Kidney (tissue), 14 donors: ENCODE results near the gene TMEM229B. TPM values are rescaled to one million over a fixed set of nuclear protein-coding genes. Genes with fewer than 3 reads are reported as not detected.

ENCODE experiments used
- DNase-seq, 5 donors: peaks; one replicate each; pipeline ENCODE4 v3.0.0-alpha.2; 2013 to 2020
- FAIRE-seq: peaks from 2 replicates; lab custom pipeline; 2012; peaks lifted over from hg19 to GRCh38; lab: Jason Lieb, UNC
- H3K27ac ChIP-seq, 2 donors: one replicate each; pipeline ENCODE4 v1.7.0; 2013; ENCODE audit warnings: low read depth in 2 of 2, low read length in 2 of 2, inconsistent platforms in 1 of 2
- H3K27me3 ChIP-seq: one replicate; pipeline ENCODE4 v1.7.1; 2013; ENCODE audit warnings: low read length, inconsistent platforms; ENCODE audit not compliant: control insufficient read depth, insufficient read depth
- H3K36me3 ChIP-seq, 3 donors: one replicate each; pipeline versions ENCODE4 v1.7.0 to v1.7.1; 2013; ENCODE audit warnings: low read length in 3 of 3, control low read depth in 1 of 3, inconsistent platforms in 1 of 3; ENCODE audit not compliant: insufficient read depth in 3 of 3, control insufficient read depth in 2 of 3
- H3K4me1 ChIP-seq, 3 donors: one replicate each; pipeline versions ENCODE4 v1.7.0 to v1.7.1; 2013; ENCODE audit warnings: low read length in 3 of 3, inconsistent platforms in 1 of 3, low read depth in 1 of 3; ENCODE audit not compliant: control insufficient read depth in 2 of 3, insufficient read depth in 2 of 3
- H3K4me3 ChIP-seq, 3 donors: one replicate each; pipeline versions ENCODE4 v1.7.0 to v1.8.1; 2013; ENCODE audit warnings: low read length in 3 of 3, control low read depth in 1 of 3, inconsistent platforms in 1 of 3
- H3K9ac ChIP-seq, 3 donors: one replicate each; pipeline versions ENCODE4 v1.7.0 to v1.7.1; 2013; ENCODE audit warnings: low read length in 3 of 3, control low read depth in 1 of 3, inconsistent platforms in 1 of 3
- H3K9me3 ChIP-seq, 3 donors: one replicate each; pipeline versions ENCODE4 v1.7.0 to v1.7.1; 2013; ENCODE audit warnings: low read length in 3 of 3, control low read depth in 1 of 3, inconsistent platforms in 1 of 3; ENCODE audit not compliant: control insufficient read depth in 2 of 3, insufficient read depth in 1 of 3
- intact Hi-C: fragments of 100-400 bp; cut with DNase I; formaldehyde crosslinking; loops from one replicate; pipeline ENCODE4 v1.11.1; 2022
- polyA plus RNA-seq: library from polyadenylated mRNA; stranded (reverse); fragments of 350-450 nt; fragmentation: Illumina TruSeq; extraction: RNeasy Lipid Tissue Mini Kit (QIAGEN cat#74804); gene quantifications from one replicate; pipeline ENCODE4 v1.2.3, GENCODE V29; 2014; ENCODE audit warnings: low read depth, low replicate concordance; ENCODE audit not compliant: insufficient read depth
- total RNA-seq: library from RNA; stranded (reverse); fragmentation: NEBNext Ultra II Directional; extraction: Animal tissue kit (Norgen Biotek cat#: 25700); gene quantifications from one replicate; pipeline ENCODE4 v1.2.1, GENCODE V29; 2021
- TF ChIP-seq, protein P1 (sequence below): IDR thresholded peaks from 3 replicates; pipeline ENCODE4 v1.5.1; 2012; ENCODE audit warnings: mild to moderate bottlenecking, moderate library complexity, borderline replicate concordance; ENCODE audit not compliant: insufficient read depth; ENCODE audit errors: extremely low read depth
- donor health status: control.
- donor health status: control.
- donor health status: control.
- donor health status: control.
- donor health status: control.
- donor health status: DM: yes; HTN: yes; CAD: no.
- donor health status: Normal renal cell carcinoma (clear cell type).

Gene TMEM229B
- total and polyA plus RNA-seq, 2 donors from 2014 or later, result 3.1 to 7.8 TPM

DNA sequence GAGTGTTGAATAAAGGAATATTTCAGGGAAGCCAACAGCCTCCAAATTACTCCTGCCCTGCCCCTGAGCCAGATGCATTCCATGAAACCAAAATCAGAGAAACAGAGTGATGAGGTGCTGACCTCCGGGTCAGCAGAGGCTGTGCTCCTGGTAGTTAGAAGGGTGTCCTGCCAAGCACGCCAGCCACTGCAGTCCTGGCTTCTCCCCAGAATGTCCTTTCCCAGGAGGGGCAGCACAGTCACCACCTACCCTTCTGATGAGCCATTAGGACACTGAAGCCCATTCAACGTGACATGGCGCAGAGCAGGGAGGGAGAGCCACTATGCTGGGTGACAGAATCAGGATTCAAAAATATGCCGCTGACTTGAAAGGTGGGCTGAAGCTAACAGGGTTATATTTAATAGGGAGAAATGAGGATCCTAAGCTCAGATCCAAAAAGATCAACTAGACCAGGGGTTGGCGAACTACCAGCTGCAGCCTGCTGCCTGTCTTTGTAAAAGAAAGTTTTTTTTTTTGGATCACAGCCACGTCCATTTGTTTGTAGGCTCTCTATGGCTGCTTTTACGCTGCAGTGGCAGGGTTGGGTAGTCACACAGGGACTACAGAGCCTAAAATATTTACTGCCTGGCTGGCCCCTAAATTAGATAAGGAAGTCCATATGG lies 42.0 kb downstream of the TMEM229B start:
- H3K4me3 ChIP-seq, result no peak overlapping the region
- intact Hi-C loops, result no loop called here
- no peak overlapping the region for H3K9ac ChIP-seq
- no peaks in the 10 kb centered on the region for H3K4me1 ChIP-seq
- DNase-seq, result no peak
- TF ChIP-seq, protein P1, sequence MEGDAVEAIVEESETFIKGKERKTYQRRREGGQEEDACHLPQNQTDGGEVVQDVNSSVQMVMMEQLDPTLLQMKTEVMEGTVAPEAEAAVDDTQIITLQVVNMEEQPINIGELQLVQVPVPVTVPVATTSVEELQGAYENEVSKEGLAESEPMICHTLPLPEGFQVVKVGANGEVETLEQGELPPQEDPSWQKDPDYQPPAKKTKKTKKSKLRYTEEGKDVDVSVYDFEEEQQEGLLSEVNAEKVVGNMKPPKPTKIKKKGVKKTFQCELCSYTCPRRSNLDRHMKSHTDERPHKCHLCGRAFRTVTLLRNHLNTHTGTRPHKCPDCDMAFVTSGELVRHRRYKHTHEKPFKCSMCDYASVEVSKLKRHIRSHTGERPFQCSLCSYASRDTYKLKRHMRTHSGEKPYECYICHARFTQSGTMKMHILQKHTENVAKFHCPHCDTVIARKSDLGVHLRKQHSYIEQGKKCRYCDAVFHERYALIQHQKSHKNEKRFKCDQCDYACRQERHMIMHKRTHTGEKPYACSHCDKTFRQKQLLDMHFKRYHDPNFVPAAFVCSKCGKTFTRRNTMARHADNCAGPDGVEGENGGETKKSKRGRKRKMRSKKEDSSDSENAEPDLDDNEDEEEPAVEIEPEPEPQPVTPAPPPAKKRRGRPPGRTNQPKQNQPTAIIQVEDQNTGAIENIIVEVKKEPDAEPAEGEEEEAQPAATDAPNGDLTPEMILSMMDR, result no peak
- H3K9me3 ChIP-seq, result no peaks in the 10 kb centered on the region
- no peaks in the 10 kb centered on the region for H3K27me3 ChIP-seq
- FAIRE-seq, result no peak
- no peak overlapping the region for H3K27ac ChIP-seq
- no peaks in the 10 kb centered on the region for H3K36me3 ChIP-seq

DNA sequence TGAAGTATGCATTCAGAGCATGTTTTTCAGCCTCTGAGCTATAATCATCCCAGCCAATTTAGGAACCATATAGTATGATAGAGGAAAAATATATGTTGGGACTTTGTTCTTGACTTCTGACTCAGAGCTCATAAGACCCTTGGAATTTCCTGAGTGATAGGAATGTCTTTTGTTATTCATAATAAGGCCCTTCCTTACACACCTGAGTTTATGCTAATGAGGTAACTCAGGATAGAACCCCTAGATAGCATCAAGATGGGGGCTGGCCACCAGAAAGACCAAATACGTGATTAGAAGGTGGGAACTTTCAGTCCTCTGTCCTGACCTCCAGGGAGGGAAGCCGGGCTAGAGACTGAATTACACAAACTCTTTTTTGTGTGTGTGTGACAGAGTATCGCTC lies 44.1 kb downstream of the TMEM229B start:
- intact Hi-C loops, result no loop called here
- FAIRE-seq, result no peak
- TF ChIP-seq, protein P1, result no peak

DNA sequence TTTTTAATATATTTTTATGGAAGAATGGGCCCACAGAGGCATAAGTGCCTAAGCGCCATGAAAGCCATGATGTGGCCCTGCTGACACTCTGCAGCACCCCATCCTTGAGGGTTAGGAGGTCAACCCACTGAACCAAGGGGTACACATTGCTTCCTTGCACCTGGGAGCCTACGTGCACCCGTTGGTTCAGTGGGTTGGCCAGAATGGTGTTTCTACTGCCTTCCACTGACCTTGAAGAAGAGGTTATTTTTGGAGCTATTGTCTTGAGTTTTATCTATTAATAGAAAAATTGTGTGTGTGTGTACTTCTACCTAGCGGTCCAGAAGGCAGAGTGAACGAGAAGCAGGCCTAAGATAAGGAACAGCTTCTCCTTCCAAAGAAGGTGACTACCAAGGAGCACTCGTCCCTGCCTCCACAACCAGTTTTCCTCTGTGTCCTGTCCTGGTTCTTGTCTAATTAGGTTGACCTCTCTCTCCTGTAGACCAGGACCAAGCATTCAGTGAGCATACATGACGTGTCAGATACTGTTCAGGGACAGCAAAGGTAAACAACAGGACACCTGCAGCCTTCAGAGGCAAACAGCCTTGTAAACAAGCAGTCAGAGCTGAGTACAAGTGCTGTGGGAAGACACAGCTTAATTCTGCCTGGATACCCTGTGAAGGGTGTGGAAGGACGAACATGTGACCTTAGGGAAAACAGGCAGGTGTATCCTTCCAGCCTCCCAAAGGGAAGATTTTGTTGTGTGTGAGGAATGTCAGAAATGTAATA lies 46.2 kb downstream of the TMEM229B start:
- Histone ChIP-seq H3K27me3 (no peaks in the 10 kb centered on the region), H3K4me3 (no peak overlapping the region), H3K27ac (no peak overlapping the region), H3K36me3 (no peaks in the 10 kb centered on the region), H3K9ac (no peak overlapping the region), H3K9me3 (no peaks in the 10 kb centered on the region), H3K4me1 (no peaks in the 10 kb centered on the region)
- TF ChIP-seq, protein P1, result no peak
- intact Hi-C loops, result no loop called here
- no peak for FAIRE-seq
- no peak for DNase-seq

More for the DNA sequence above, 44.1 kb downstream of the TMEM229B start:
- Histone ChIP-seq H3K9me3 (no peaks in the 10 kb centered on the region), H3K27ac (no peak overlapping the region), H3K9ac (no peak overlapping the region), H3K36me3 (no peaks in the 10 kb centered on the region), H3K27me3 (no peaks in the 10 kb centered on the region), H3K4me1 (no peaks in the 10 kb centered on the region), H3K4me3 (no peak overlapping the region)
- DNase-seq, result no peak
